Esophagus muscularis mucosa (tissue), 4 donors: ENCODE results near the gene ZNF780A. TPM values are rescaled to one million over a fixed set of nuclear protein-coding genes. Genes with fewer than 3 reads are reported as not detected.

ENCODE experiments used
- DNase-seq: peaks from one replicate; pipeline ENCODE4 v3.0.0-alpha.2; 2017; ENCODE audit errors: extremely low spot score
- H3K27ac ChIP-seq, 4 donors: fragments of 200-600 bp; sonication (generic); replicated peaks in 1 of 4; 1 replicate in 3 of 4; 2 replicates in 1 of 4; pipeline ENCODE4 v1.5.1; 2016 to 2019; ENCODE audit warnings: mild to moderate bottlenecking in 1 of 4
- H3K27me3 ChIP-seq, 4 donors: fragments of 200-600 bp; sonication (generic); one replicate each; pipeline versions ENCODE4 v1.5.1 to v1.6.0; 2016 to 2019
- H3K36me3 ChIP-seq, 4 donors: fragments of 200-600 bp; sonication (generic); one replicate each; pipeline ENCODE4 v1.5.1; 2016 to 2019
- H3K4me1 ChIP-seq, 4 donors: fragments of 200-600 bp; sonication (generic); one replicate each; pipeline ENCODE4 v1.5.1; 2016 to 2019
- H3K4me3 ChIP-seq, 4 donors: fragments of 200-600 bp; sonication (generic); 1 replicate in 2 of 4; 2 replicates in 2 of 4; pipeline ENCODE4 v1.5.1; 2016 to 2019; ENCODE audit warnings: mild to moderate bottlenecking in 4 of 4, moderate library complexity in 1 of 4
- H3K9me3 ChIP-seq, 4 donors: fragments of 200-600 bp; sonication (generic); 1 replicate in 3 of 4; 2 replicates in 1 of 4; pipeline ENCODE4 v1.5.1; 2016 to 2019
- CTCF ChIP-seq, 3 experiments: fragments of 200-600 bp in 2 of 3; fragments of 450-650 bp in 1 of 3; sonication (generic) in 2 of 3; IDR thresholded peaks; one replicate each; pipeline ENCODE4 v1.5.1; 2017 to 2019; ENCODE audit warnings: antibody characterized with exemption in 3 of 3, mild to moderate bottlenecking in 2 of 3, moderate library complexity in 1 of 3
- EP300 ChIP-seq: sonication (generic); formaldehyde crosslinking; IDR thresholded peaks from one replicate; pipeline ENCODE4 v1.6.1; 2017; ENCODE audit warnings: antibody characterized with exemption
- POLR2A ChIP-seq: fragments of 450-650 bp; IDR thresholded peaks from one replicate; pipeline ENCODE4 v1.6.1; 2017; ENCODE audit warnings: antibody characterized with exemption, moderate library complexity, mild to moderate bottlenecking, low read depth
- POLR2AphosphoS5 ChIP-seq, 2 donors: sonication (generic); formaldehyde crosslinking; IDR thresholded peaks; one replicate each; pipeline ENCODE4 v1.6.1; 2017; ENCODE audit warnings: antibody characterized with exemption in 2 of 2
- WGBS: methylation state at CpG from one replicate; pipeline ENCODE4 v1.1.5; 2018; 5-methylcytosine and 5-hydroxymethylcytosine counted together
- intact Hi-C: fragments of 100-400 bp; cut with DNase I; formaldehyde crosslinking; loops from one replicate; pipeline ENCODE4 v1.15.1; 2023
- total RNA-seq, 4 donors: library from RNA; depleted of rRNA; stranded (reverse); fragments of >200 nt; gene quantifications; one replicate each; pipeline versions ENCODE4 v1.1.0 to v1.2.1, GENCODE V29; 2016

ZNF780A gene
- total RNA-seq, 4 donors from 2014 or later = 10.6 to 19.1 (median 14.9) TPM

DNA sequence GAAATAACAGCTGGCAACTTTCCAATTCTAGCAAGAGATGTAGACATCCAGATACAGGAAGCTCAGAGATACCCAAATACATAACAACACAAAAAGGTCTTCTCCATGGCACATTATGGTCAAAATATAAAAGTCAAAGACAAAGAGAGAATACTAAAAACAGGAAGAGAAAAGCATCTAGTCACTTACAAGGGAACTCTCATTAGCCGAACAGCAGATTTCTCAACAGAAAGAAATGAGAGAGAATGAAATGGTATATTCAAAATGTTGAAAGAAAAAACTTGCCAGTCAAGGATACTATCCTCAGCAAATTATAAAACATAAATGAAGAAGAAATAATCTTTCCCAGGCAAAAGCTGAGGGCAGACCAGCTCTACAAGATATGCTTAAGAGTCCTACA, 12.4 kb downstream of the ZNF780A start:
- no peak overlapping the region for H3K27ac ChIP-seq
- intact Hi-C loops = no loop called here
- no peak overlapping the region for H3K4me3 ChIP-seq
- peaks cover 70 to 100% (median 85%) of the 10 kb centered on the region in 4 donors for H3K36me3 ChIP-seq
- no peaks in the 10 kb centered on the region for H3K4me1 ChIP-seq
- no peaks in the 10 kb centered on the region for H3K27me3 ChIP-seq
- WGBS = 91% methylated on average over 1 of the region's 1 CpG
- H3K9me3 ChIP-seq = peaks cover 0 to 20% (median 7%) of the 10 kb centered on the region in 4 donors
- DNase-seq = no peak
- TF ChIP-seq CTCF (IDR thresholded peaks at IDR 0.05) (no peak), POLR2A (no peak), POLR2AphosphoS5 (IDR thresholded peaks at IDR 0.05) (no peak), EP300 (no peak)

DNA sequence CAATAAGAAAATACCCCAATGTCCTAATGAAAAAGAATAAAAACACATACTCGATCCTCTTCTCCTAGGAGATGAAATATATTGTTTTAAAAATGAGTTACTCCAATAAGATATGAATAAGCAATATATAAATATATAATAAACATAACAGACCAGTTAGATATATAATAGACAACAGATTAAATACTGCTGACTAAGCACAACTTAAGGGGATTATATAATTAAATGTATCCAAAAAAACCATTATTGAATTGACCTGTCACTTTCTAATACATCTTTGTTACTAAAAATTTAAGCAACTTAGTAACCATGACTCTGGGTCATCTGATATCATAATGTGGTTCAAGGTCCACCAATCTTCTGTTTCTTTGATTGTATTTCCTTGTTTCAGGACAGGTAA, 20.7 kb downstream of the ZNF780A start:
- WGBS = 95% methylated on average over 1 of the region's 1 CpG

GRCh38 chr19:40059624-40060023, 31.1 kb downstream of the ZNF780A start:
- Histone ChIP-seq H3K4me1 (peaks cover 10 to 15% (median 13%) of the 10 kb centered on the region in 4 donors), H3K36me3 (no peaks in the 10 kb centered on the region), H3K27ac (no peak overlapping the region), H3K9me3 (peaks cover 0 to 15% (median 10%) of the 10 kb centered on the region in 4 donors), H3K4me3 (no peak overlapping the region), H3K27me3 (no peaks in the 10 kb centered on the region)
- DNase-seq = no peak
- TF ChIP-seq CTCF (IDR thresholded peaks at IDR 0.05) = no peak
- no peak for TF ChIP-seq POLR2A
- TF ChIP-seq POLR2AphosphoS5 (IDR thresholded peaks at IDR 0.05) = no peak
- TF ChIP-seq EP300 = no peak
- WGBS = 95% methylated on average over 1 of the region's 1 CpG
- intact Hi-C loops = no loop called here

More for the DNA sequence above, 20.7 kb downstream of the ZNF780A start:
- Histone ChIP-seq H3K9me3 (peaks cover 0 to 13% (median 5%) of the 10 kb centered on the region in 4 donors), H3K27me3 (no peaks in the 10 kb centered on the region), H3K4me1 (no peaks in the 10 kb centered on the region), H3K4me3 (no peak overlapping the region), H3K36me3 (peaks cover 13 to 21% (median 17%) of the 10 kb centered on the region in 4 donors), H3K27ac (no peak overlapping the region)
- intact Hi-C loops = no loop called here
- DNase-seq = no peak
- TF ChIP-seq CTCF (IDR thresholded peaks at IDR 0.05) (no peak), EP300 (no peak), POLR2A (no peak), POLR2AphosphoS5 (IDR thresholded peaks at IDR 0.05) (no peak)

DNA sequence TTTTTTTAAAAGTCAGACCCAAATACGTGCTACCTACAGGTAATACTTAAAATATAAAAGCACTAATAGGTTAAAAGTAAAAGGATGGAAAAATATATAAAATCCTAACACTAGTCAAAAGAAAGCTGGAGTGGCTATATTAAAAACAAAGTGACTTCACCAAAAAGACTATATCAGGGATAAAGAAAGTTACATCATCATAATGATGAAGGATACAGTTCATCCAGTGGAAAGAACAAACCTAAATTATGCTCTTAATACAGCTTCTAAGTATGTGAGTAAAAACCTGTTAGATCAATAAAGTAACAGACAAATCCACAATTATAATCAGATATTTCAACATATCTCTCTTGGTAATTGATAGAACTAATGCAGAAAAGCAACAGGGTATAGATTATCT, 33.6 kb downstream of the ZNF780A start:
- no peaks in the 10 kb centered on the region for H3K27me3 ChIP-seq
- H3K4me3 ChIP-seq = no peak overlapping the region
- intact Hi-C loops = no loop called here
- TF ChIP-seq EP300 = no peak
- no peak for TF ChIP-seq POLR2AphosphoS5 (IDR thresholded peaks at IDR 0.05)
- no peak for TF ChIP-seq POLR2A
- no peak for TF ChIP-seq CTCF (IDR thresholded peaks at IDR 0.05)
- peaks cover 0 to 12% (median 8%) of the 10 kb centered on the region in 4 donors for H3K9me3 ChIP-seq
- H3K36me3 ChIP-seq = no peaks in the 10 kb centered on the region
- H3K4me1 ChIP-seq = peaks cover 13 to 23% (median 20%) of the 10 kb centered on the region in 4 donors
- no peak overlapping the region for H3K27ac ChIP-seq
- DNase-seq = no peak
- 79% methylated on average over 1 of the region's 1 CpG for WGBS

DNA sequence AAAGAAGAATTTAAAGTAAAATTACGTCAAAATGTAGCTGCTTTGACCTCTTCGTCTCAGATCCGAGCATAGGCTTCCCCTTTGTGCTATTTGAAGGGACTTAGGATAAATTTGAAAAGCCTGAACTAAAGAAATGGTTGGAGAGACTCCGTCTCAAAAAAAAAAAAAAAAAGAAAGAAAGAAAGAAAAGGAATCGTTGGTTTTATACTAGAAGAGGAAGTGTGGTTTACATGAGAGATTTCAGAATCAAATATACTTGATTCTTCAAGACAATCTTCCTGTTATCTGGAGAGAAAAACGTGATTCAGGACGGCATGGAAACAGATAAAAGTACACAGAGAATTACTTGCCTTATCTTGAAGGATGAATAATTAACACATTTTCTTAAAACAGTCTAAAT, 34.2 kb downstream of the ZNF780A start:
- intact Hi-C loops = no loop called here
- no peak for DNase-seq
- no peaks in the 10 kb centered on the region for H3K27me3 ChIP-seq
- peaks cover 13 to 23% (median 20%) of the 10 kb centered on the region in 4 donors for H3K4me1 ChIP-seq
- WGBS = 9% methylated on average over 7 of the region's 7 CpGs
- TF ChIP-seq POLR2A = no peak
- TF ChIP-seq CTCF (IDR thresholded peaks at IDR 0.05) = no peak
- no peak for TF ChIP-seq POLR2AphosphoS5 (IDR thresholded peaks at IDR 0.05)
- TF ChIP-seq EP300 = no peak
- no peaks in the 10 kb centered on the region for H3K36me3 ChIP-seq
- peak overlapping the region; percentile 63 to 85 (median 75) for H3K4me3 ChIP-seq
- H3K27ac ChIP-seq = peak overlapping the region; percentile 77 to 79 (median 78)
- peaks cover 0 to 12% (median 8%) of the 10 kb centered on the region in 4 donors for H3K9me3 ChIP-seq
